Thyroid gland (tissue), 4 donors: ENCODE data around the gene SULT2B1. TPM values are rescaled to one million over a fixed set of nuclear protein-coding genes. Genes with fewer than 3 reads are reported as not detected.

Experiments
- DNase-seq, 2 donors: peaks; one replicate each; pipeline ENCODE4 v3.0.0-alpha.2; 2019
- H3K27ac ChIP-seq, 3 donors: fragments of 200-600 bp; sonication (generic); 1 replicate in 2 of 3; 2 replicates in 1 of 3; pipeline ENCODE4 v1.5.1; 2016 to 2019; ENCODE audit warnings: mild to moderate bottlenecking in 1 of 3, moderate library complexity in 1 of 3
- H3K27me3 ChIP-seq: fragments of 200-600 bp; sonication (generic); one replicate; pipeline ENCODE4 v1.5.1; 2019
- H3K36me3 ChIP-seq, 2 donors: fragments of 200-600 bp; sonication (generic); one replicate each; pipeline ENCODE4 v1.5.1; 2016 to 2019
- H3K4me1 ChIP-seq, 2 donors: fragments of 200-600 bp; sonication (generic); one replicate each; pipeline ENCODE4 v1.5.1; 2017 to 2019
- H3K4me3 ChIP-seq, 3 donors: fragments of 200-600 bp; sonication (generic); replicated peaks in 1 of 3; 1 replicate in 2 of 3; 2 replicates in 1 of 3; pipeline ENCODE4 v1.5.1; 2016; ENCODE audit warnings: mild to moderate bottlenecking in 1 of 3
- H3K9me3 ChIP-seq: fragments of 200-600 bp; sonication (generic); one replicate; pipeline ENCODE4 v1.5.1; 2017
- CTCF ChIP-seq, 6 experiments: fragments of 200-600 bp in 3 of 6; fragments of 450-650 bp in 3 of 6; sonication (generic) in 3 of 6; IDR thresholded peaks; one replicate each; pipeline ENCODE4 v1.5.1; 2016 to 2019; ENCODE audit warnings: antibody characterized with exemption in 6 of 6, mild to moderate bottlenecking in 2 of 6, inconsistent platforms in 1 of 6, moderate library complexity in 1 of 6
- POLR2A ChIP-seq, 2 donors: fragments of 450-650 bp; IDR thresholded peaks; one replicate each; pipeline ENCODE4 v1.6.1; 2017; ENCODE audit warnings: antibody characterized with exemption in 2 of 2, mild to moderate bottlenecking in 2 of 2, moderate library complexity in 1 of 2
- WGBS, 2 donors: methylation state at CpG; one replicate each; pipeline ENCODE4 v1.1.5; 2017; 5-methylcytosine and 5-hydroxymethylcytosine counted together
- intact Hi-C: fragments of 100-400 bp; cut with DNase I; formaldehyde crosslinking; loops from one replicate; pipeline ENCODE4 v1.15.1; 2023
- total RNA-seq, 4 donors: library from RNA; depleted of rRNA; stranded (reverse); fragments of >200 nt; gene quantifications; one replicate each; pipeline ENCODE4 v1.2.3, GENCODE V29; 2016

Gene SULT2B1
- total RNA-seq, 4 donors from 2014 or later: 0.54 to 0.88 (median 0.78) TPM; not detected in 1

DNA sequence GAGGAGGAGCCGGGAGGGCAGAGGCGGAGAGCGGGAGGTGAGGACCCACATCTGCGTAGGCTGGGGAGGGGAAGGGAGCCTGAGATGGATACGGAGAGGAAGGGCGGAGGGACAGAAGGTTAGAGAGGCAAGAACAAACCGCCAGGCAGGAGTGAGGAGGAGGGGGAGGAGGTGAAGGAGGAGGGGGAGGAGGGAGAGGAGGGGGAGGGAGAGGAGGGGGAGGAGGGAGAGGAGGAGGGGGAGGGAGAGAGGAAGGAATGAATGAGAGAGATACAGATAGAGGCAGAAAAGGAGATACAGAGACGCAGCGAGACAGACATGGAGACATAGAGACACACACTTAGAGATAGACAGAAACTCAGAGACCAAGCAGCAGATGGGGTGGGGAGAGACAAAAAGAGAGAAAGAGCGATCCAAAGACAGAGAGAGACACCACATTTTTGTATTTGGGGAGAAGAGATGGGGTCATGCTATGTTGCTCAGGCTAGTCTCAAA lies 94.8 kb downstream of the SULT2B1 start:
- intact Hi-C loops: loop anchor here (10.0 kb wide), 1 partner anchor 188 kb away; the partner anchor contains the start of gene HSD17B14
- Histone ChIP-seq H3K4me1 (peaks cover 13 to 23% of the 10 kb centered on the region in 2 donors), H3K27me3 (no peaks in the 10 kb centered on the region), H3K9me3 (no peaks in the 10 kb centered on the region), H3K4me3 (peak overlapping the region in 1 of 3 donors; percentile 51), H3K36me3 (no peaks in the 10 kb centered on the region), H3K27ac (peak overlapping the region in 2 of 3 donors; percentile 89 to 94)
- DNase-seq: no peak
- WGBS, 2 donors: 15% methylated on average over 10 of the region's 10 CpGs
- TF ChIP-seq POLR2A (IDR thresholded peaks at IDR 0.05): no peak
- TF ChIP-seq CTCF (IDR thresholded peaks at IDR 0.05): no peak

DNA sequence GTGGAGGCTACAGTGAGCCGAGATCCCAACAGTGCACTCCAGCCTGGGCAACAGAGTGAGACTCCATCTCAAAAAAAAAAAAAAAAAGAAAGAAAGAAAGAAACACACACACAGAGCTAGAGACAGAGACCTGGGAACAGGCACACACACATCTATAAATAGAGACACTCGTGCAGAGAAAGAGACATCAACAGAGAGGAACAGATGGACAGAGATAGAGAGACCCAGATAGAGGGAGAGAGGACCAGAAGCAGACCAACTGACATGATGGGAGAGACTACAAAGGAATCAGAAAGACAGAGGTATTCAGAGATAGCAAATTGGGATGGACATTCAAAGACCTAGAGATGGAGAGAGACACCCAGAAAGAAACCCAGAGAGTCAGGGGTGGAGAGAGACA lies 96.2 kb downstream of the SULT2B1 start:
- H3K4me3 ChIP-seq: no peak overlapping the region
- intact Hi-C loops: loop anchor here (10.0 kb wide), 1 partner anchor 187 kb away; the partner anchor contains the start of gene HSD17B14
- H3K9me3 ChIP-seq: no peaks in the 10 kb centered on the region
- H3K36me3 ChIP-seq: no peaks in the 10 kb centered on the region
- DNase-seq: no peak
- TF ChIP-seq CTCF (IDR thresholded peaks at IDR 0.05) (no peak), POLR2A (IDR thresholded peaks at IDR 0.05) (no peak)
- peaks cover 13 to 23% of the 10 kb centered on the region in 2 donors for H3K4me1 ChIP-seq
- no peak overlapping the region for H3K27ac ChIP-seq
- H3K27me3 ChIP-seq: no peaks in the 10 kb centered on the region
- 79 to 87% methylated on average over 2 of the region's 2 CpGs for WGBS, 2 donors

Other genes with a start within 250 kb of the SULT2B1 start
- 10 to 100 TPM; 14.0 to 19.3 (median 14.9) TPM for gene EMP3, start 226.6 kb upstream of the SULT2B1 start, total RNA-seq
- 10 to 100 TPM in 1 of 4 donors, 1 to 10 TPM in 3; 6.3 to 12.6 (median 9.2) TPM for gene TMEM143, start 188.2 kb upstream of the SULT2B1 start, total RNA-seq
- not detected for gene SYNGR4, start 187.8 kb upstream of the SULT2B1 start, total RNA-seq
- 100 to 1,000 TPM; 121 to 160 (median 141) TPM for gene KDELR1, start 160.6 kb upstream of the SULT2B1 start, total RNA-seq
- gene GRIN2D, start 158.5 kb upstream of the SULT2B1 start, total RNA-seq: 1 to 10 TPM in 1 of 4 donors, under 1 TPM in 3; 0.56 to 2.2 (median 0.84) TPM
- 10 to 100 TPM; 22.4 to 40.5 (median 29.1) TPM for gene GRWD1, start 106.2 kb upstream of the SULT2B1 start, total RNA-seq
- gene KCNJ14, start 96.6 kb upstream of the SULT2B1 start, total RNA-seq: 1 to 10 TPM; 1.2 to 1.9 (median 1.4) TPM
- gene CYTH2, start 82.8 kb upstream of the SULT2B1 start, total RNA-seq: 100 to 1,000 TPM in 2 of 4 donors, 10 to 100 TPM in 2; 91.6 to 232 (median 139) TPM
- 1 to 10 TPM; 3.0 to 7.1 (median 4.6) TPM for gene LMTK3, start 40.3 kb upstream of the SULT2B1 start, total RNA-seq
- gene SPACA4, start 54.6 kb downstream of the SULT2B1 start, total RNA-seq: under 1 TPM in 1 of 4 donors, not detected in 3; 0.67 TPM
- not detected for gene FAM83E, start 62.9 kb downstream of the SULT2B1 start, total RNA-seq
- 1,000 to 10,000 TPM; 1,845 to 2,426 (median 1,951) TPM for gene RPL18, start 67.0 kb downstream of the SULT2B1 start, total RNA-seq
- 10 to 100 TPM; 17.1 to 45.4 (median 31.4) TPM for gene SPHK2, start 67.3 kb downstream of the SULT2B1 start, total RNA-seq
- 10 to 100 TPM; 18.9 to 32.8 (median 25.1) TPM for gene DBP, start 85.2 kb downstream of the SULT2B1 start, total RNA-seq
- 10 to 100 TPM in 1 of 4 donors, 1 to 10 TPM in 3; 4.6 to 13.4 (median 6.3) TPM for gene CA11, start 94.0 kb downstream of the SULT2B1 start, total RNA-seq
- 1 to 10 TPM in 1 of 4 donors, under 1 TPM in 2, not detected in 1; 0.45 to 1.2 (median 0.78) TPM for gene NTN5, start 120.8 kb downstream of the SULT2B1 start, total RNA-seq
- 1 to 10 TPM in 1 of 4 donors, under 1 TPM in 1, not detected in 2; 0.27 to 1.3 TPM for gene FUT2, start 143.8 kb downstream of the SULT2B1 start, total RNA-seq
- under 1 TPM in 3 of 4 donors, not detected in 1; 0.29 to 0.67 (median 0.54) TPM for gene MAMSTR, start 167.6 kb downstream of the SULT2B1 start, total RNA-seq
- gene RASIP1, start 188.4 kb downstream of the SULT2B1 start, total RNA-seq: 10 to 100 TPM in 2 of 4 donors, 1 to 10 TPM in 2; 9.7 to 25.8 (median 14.0) TPM
- 1 to 10 TPM in 2 of 4 donors, not detected in 2; 1.1 TPM for gene IZUMO1, start 194.7 kb downstream of the SULT2B1 start, total RNA-seq
- 1 to 10 TPM; 1.7 to 3.0 (median 2.0) TPM for gene FUT1, start 200.5 kb downstream of the SULT2B1 start, total RNA-seq
- not detected for gene FGF21, start 203.4 kb downstream of the SULT2B1 start, total RNA-seq